H1 (cell line): ENCODE data around the gene SNX2. TPM values are rescaled to one million over a fixed set of nuclear protein-coding genes. Genes with fewer than 3 reads are reported as not detected.

Experiments
- CTCF ChIA-PET: fragments of 300-600 bp; sonication (Branson Sonifier 250); formaldehyde crosslinking; loops from one replicate; lab custom pipeline; 2021; ENCODE audit not compliant: partially characterized antibody; lab: Charles Lee
- POLR2A ChIA-PET: fragments of 300-600 bp; sonication (Branson Sonifier 250); formaldehyde crosslinking; loops from one replicate; lab custom pipeline; 2021; ENCODE audit warnings: inconsistent platforms; ENCODE audit not compliant: partially characterized antibody; lab: Charles Lee
- DNase-seq, 2 experiments: peaks; one replicate each; pipeline versions ENCODE4 v3.0.0 to v3.0.0-alpha.2; 2010 to 2022; ENCODE audit warnings: low spot score in 2 of 2, low read depth in 1 of 2, mixed read lengths in 1 of 2
- FAIRE-seq: peaks from 2 replicates; lab custom pipeline; 2011; peaks lifted over from hg19 to GRCh38; lab: Jason Lieb, UNC
- H2AFZ ChIP-seq: 2 replicates; pipeline ENCODE4 v1.8.1; 2012; ENCODE audit warnings: low read length, inconsistent platforms
- H2AK5ac ChIP-seq: 2 replicates; pipeline ENCODE4 v1.6.1; 2013; ENCODE audit warnings: low read depth, low read length
- H2BK120ac ChIP-seq: replicated peaks from 2 replicates; pipeline ENCODE3; 2013; ENCODE audit warnings: low read depth, low read length, inconsistent platforms
- H2BK12ac ChIP-seq: 2 replicates; pipeline ENCODE4 v1.6.1; 2013; ENCODE audit warnings: low read depth, low read length
- H2BK15ac ChIP-seq: 2 replicates; pipeline ENCODE4 v1.6.1; 2013; ENCODE audit warnings: low read length
- H2BK20ac ChIP-seq: 2 replicates; pipeline ENCODE4 v1.6.1; 2013; ENCODE audit warnings: low read length
- H2BK5ac ChIP-seq: 2 replicates; pipeline ENCODE4 v1.6.1; 2013; ENCODE audit warnings: low read depth, low read length
- H3K14ac ChIP-seq: 2 replicates; pipeline ENCODE4 v1.6.1; 2013; ENCODE audit warnings: inconsistent platforms; ENCODE audit not compliant: insufficient read length
- H3K18ac ChIP-seq: 2 replicates; pipeline ENCODE4 v1.6.1; 2013; ENCODE audit warnings: low read length; ENCODE audit errors: extremely low read depth
- H3K23ac ChIP-seq: 2 replicates; pipeline ENCODE4 v1.6.1; 2013; ENCODE audit warnings: inconsistent platforms; ENCODE audit not compliant: insufficient read length
- H3K23me2 ChIP-seq: 2 replicates; pipeline ENCODE4 v1.6.1; 2013; ENCODE audit warnings: low read depth, low read length
- H3K27ac ChIP-seq: 2 replicates; pipeline ENCODE4 v1.6.1; 2011; ENCODE audit warnings: low read depth, low read length, inconsistent platforms
- H3K27me3 ChIP-seq, 4 experiments: replicated peaks in 1 of 4; 1 replicate in 1 of 4; 2 replicates in 3 of 4; pipeline versions ENCODE4 v1.6.1 to v1.8.1; 2011 to 2013; ENCODE audit warnings: low read length in 3 of 4, mild to moderate bottlenecking in 3 of 4, inconsistent platforms in 2 of 4, mixed read lengths in 2 of 4, moderate library complexity in 1 of 4; ENCODE audit not compliant: control insufficient read depth in 3 of 4, insufficient read depth in 3 of 4; ENCODE audit errors: extremely low read depth in 1 of 4
- H3K36me3 ChIP-seq, 4 experiments: 2 replicates each; pipeline versions ENCODE4 v1.6.1 to v1.8.1; 2011 to 2013; ENCODE audit warnings: mild to moderate bottlenecking in 4 of 4, low read length in 3 of 4, moderate library complexity in 2 of 4, control low read depth in 1 of 4, inconsistent platforms in 1 of 4; ENCODE audit not compliant: insufficient read depth in 4 of 4, control insufficient read depth in 2 of 4
- H3K4ac ChIP-seq: replicated peaks from 2 replicates; pipeline ENCODE3; 2013; ENCODE audit warnings: low read length, low read depth, mixed read lengths, inconsistent platforms; ENCODE audit not compliant: insufficient read length
- H3K4me1 ChIP-seq, 4 experiments: replicated peaks in 1 of 4; 1 replicate in 1 of 4; 2 replicates in 3 of 4; pipeline versions ENCODE4 v1.6.1 to v1.8.1; 2011 to 2013; ENCODE audit warnings: low read length in 3 of 4, inconsistent platforms in 2 of 4, mixed read lengths in 1 of 4; ENCODE audit not compliant: insufficient read depth in 4 of 4, control insufficient read depth in 3 of 4
- H3K4me2 ChIP-seq, 2 experiments: 2 replicates each; pipeline versions ENCODE4 v1.6.1 to v1.8.1; 2011 to 2013; ENCODE audit warnings: low read depth in 2 of 2, low read length in 2 of 2, control low read depth in 1 of 2, inconsistent platforms in 1 of 2, mild to moderate bottlenecking in 1 of 2; ENCODE audit not compliant: insufficient read depth in 1 of 2
- H3K4me3 ChIP-seq, 4 experiments: fragments of 200-600, 300-600 bp in 1 of 4; sonication (generic), shearing (Covaris generic), sonication (Bioruptor Twin) in 1 of 4; 2 replicates each; pipeline versions ENCODE4 v1.5.1 to v1.8.1; 2011 to 2016; ENCODE audit warnings: low read length in 4 of 4, low read depth in 3 of 4, control low read depth in 2 of 4, inconsistent platforms in 2 of 4, mild to moderate bottlenecking in 2 of 4, mixed read lengths in 1 of 4, moderate library complexity in 1 of 4; ENCODE audit not compliant: insufficient read depth in 2 of 4; ENCODE audit errors: extremely low read depth in 1 of 4
- H3K56ac ChIP-seq: replicated peaks from 2 replicates; pipeline ENCODE3; 2013; ENCODE audit warnings: low read depth, mild to moderate bottlenecking, mixed read lengths, low read length, inconsistent platforms; ENCODE audit not compliant: insufficient read length
- H3K79me1 ChIP-seq: 2 replicates; pipeline ENCODE4 v1.6.1; 2013; ENCODE audit warnings: low read depth, low read length, control low read depth
- H3K79me2 ChIP-seq, 2 experiments: 2 replicates each; pipeline versions ENCODE4 v1.6.1 to v1.8.1; 2012 to 2013; ENCODE audit warnings: low read length in 2 of 2, mild to moderate bottlenecking in 2 of 2, inconsistent platforms in 1 of 2; ENCODE audit not compliant: insufficient read depth in 2 of 2, control insufficient read depth in 1 of 2
- H3K9ac ChIP-seq, 4 experiments: replicated peaks in 1 of 4; 1 replicate in 1 of 4; 2 replicates in 3 of 4; pipeline versions ENCODE4 v1.6.1 to v1.8.1; 2011 to 2013; ENCODE audit warnings: low read depth in 3 of 4, low read length in 3 of 4, control low read depth in 2 of 4, mild to moderate bottlenecking in 2 of 4, moderate library complexity in 2 of 4, inconsistent platforms in 1 of 4; ENCODE audit errors: extremely low read depth in 1 of 4
- H3K9me3 ChIP-seq, 2 experiments: 2 replicates each; pipeline versions ENCODE4 v1.6.1 to v1.8.1; 2012 to 2013; ENCODE audit warnings: mild to moderate bottlenecking in 2 of 2, moderate library complexity in 2 of 2, control low read depth in 1 of 2, inconsistent platforms in 1 of 2, low read depth in 1 of 2, low read length in 1 of 2, mixed read lengths in 1 of 2; ENCODE audit not compliant: insufficient read depth in 2 of 2
- H4K20me1 ChIP-seq, 2 experiments: replicated peaks in 1 of 2; 2 replicates each; pipeline versions ENCODE3 to v1.8.1; 2011 to 2013; ENCODE audit warnings: inconsistent platforms in 2 of 2, low read length in 2 of 2, mild to moderate bottlenecking in 1 of 2; ENCODE audit not compliant: insufficient read depth in 2 of 2, control insufficient read depth in 1 of 2
- H4K5ac ChIP-seq: 2 replicates; pipeline ENCODE4 v1.6.1; 2013; ENCODE audit warnings: low read length, low read depth, mixed read lengths, inconsistent platforms; ENCODE audit not compliant: insufficient read length
- H4K8ac ChIP-seq: 2 replicates; pipeline ENCODE4 v1.8.0; 2013; ENCODE audit warnings: mild to moderate bottlenecking, moderate library complexity, low read length, inconsistent platforms; ENCODE audit not compliant: insufficient read depth; ENCODE audit errors: extremely low read depth
- H4K91ac ChIP-seq: replicated peaks from 2 replicates; pipeline ENCODE3; 2013; ENCODE audit warnings: low read length, mixed read lengths, inconsistent platforms; ENCODE audit not compliant: insufficient read length
- SIN3A ChIP-seq, 2 experiments: IDR thresholded peaks in 1 of 2; conservative IDR thresholded peaks in 1 of 2; 2 replicates each; pipeline ENCODE4 v1.6.1; 2011 to 2012; ENCODE audit warnings: low read length in 2 of 2, improper control_type of control experiment in 1 of 2, low read depth in 1 of 2, mild to moderate bottlenecking in 1 of 2
- WGBS, 2 experiments: shearing (Covaris generic) in 1 of 2; methylation state at CpG; one replicate each; pipeline versions ENCODE4 v1.1.6 to v1.1.7; 2013 to 2015; ENCODE audit warnings: low lambda C conversion rate in 2 of 2, mixed read lengths in 2 of 2, inconsistent platforms in 1 of 2, low coverage in 1 of 2, missing lambda C conversion rate in 1 of 2; ENCODE audit not compliant: insufficient replicate concordance in 2 of 2, insufficient coverage in 1 of 2, insufficient read length in 1 of 2; ENCODE audit errors: extremely low coverage in 1 of 2, missing lambda C conversion rate in 1 of 2; 5-methylcytosine and 5-hydroxymethylcytosine counted together
- polyA plus RNA-seq, 7 experiments: library from polyadenylated mRNA; depleted of rRNA in 3 of 7; stranded (reverse) in 5 of 7; unstranded in 2 of 7; fragments of >200 nt in 5 of 7; fragments of 200-250 nt in 2 of 7; gene quantifications; 1 replicate in 5 of 7; 2 replicates in 1 of 7; 4 replicates in 1 of 7; pipeline versions ENCODE4 v1.2.1 to v1.2.3, GENCODE V29; 2011 to 2013; ENCODE audit warnings: missing spikeins in 2 of 7, mixed read lengths in 2 of 7
- total RNA-seq: library from RNA; stranded (reverse); fragmentation: NEBNext Ultra II Directional; extraction: Animal tissue kit (Norgen Biotek cat#: 25700); gene quantifications from 2 replicates; pipeline ENCODE4 v1.2.1, GENCODE V29; 2021
- TF ChIP-seq, protein P1 (sequence below): IDR thresholded peaks from 2 replicates; pipeline ENCODE4 v1.6.1; 2011; ENCODE audit warnings: low read depth, mild to moderate bottlenecking, low read length; ENCODE audit not compliant: insufficient read depth

Gene SNX2
- total and polyA plus RNA-seq, 2 of the 8 experiments (the other 6 are each of a cell fraction or from before 2014, with no cell fraction given) = 51.0 to 61.2 TPM

GRCh38 chr5:122871661-122872060 is 96.8 kb downstream of the SNX2 start:
- H2AFZ ChIP-seq = no peak overlapping the region
- H4K8ac ChIP-seq = no peak overlapping the region
- no peak overlapping the region for H3K27ac ChIP-seq
- no peaks in the 10 kb centered on the region for H3K27me3 ChIP-seq
- no peak overlapping the region for H3K23ac ChIP-seq
- no peaks in the 10 kb centered on the region for H3K9me3 ChIP-seq
- H2BK120ac ChIP-seq = no peak overlapping the region
- no peak overlapping the region for H4K5ac ChIP-seq
- no peak overlapping the region for H3K4me2 ChIP-seq
- no peaks in the 10 kb centered on the region for H3K79me1 ChIP-seq
- H3K4ac ChIP-seq = no peak overlapping the region
- H3K18ac ChIP-seq = no peak overlapping the region
- no peak overlapping the region for H2BK5ac ChIP-seq
- H2BK20ac ChIP-seq = no peak overlapping the region
- H2BK12ac ChIP-seq = no peak overlapping the region
- no peaks in the 10 kb centered on the region for H4K20me1 ChIP-seq
- ChIA-PET CTCF (interaction anchor here (0.7 to 2.4 kb wide), 5 partner anchors 8 to 168 kb away, joined by 3 to 7 read pairs (median 5); no protein-coding TSS in a partner anchor), POLR2A (interaction anchor here (0.6 to 1.4 kb wide), 2 partner anchors 24 to 43 kb away, joined by 3 read pairs; no protein-coding TSS in a partner anchor)
- peaks cover 0 to 4% (median 2%) of the 10 kb centered on the region in 4 experiments; a peak in 2 of 7 replicates for H3K4me1 ChIP-seq
- H3K36me3 ChIP-seq = no peaks in the 10 kb centered on the region; a peak in 1 of 8 replicates
- H3K56ac ChIP-seq = no peak overlapping the region
- no peak overlapping the region for H4K91ac ChIP-seq
- DNase-seq = no peak
- no peak overlapping the region for H3K4me3 ChIP-seq
- no peaks in the 10 kb centered on the region for H3K79me2 ChIP-seq
- no peak overlapping the region for H3K9ac ChIP-seq
- no peak for FAIRE-seq
- TF ChIP-seq, protein P1, sequence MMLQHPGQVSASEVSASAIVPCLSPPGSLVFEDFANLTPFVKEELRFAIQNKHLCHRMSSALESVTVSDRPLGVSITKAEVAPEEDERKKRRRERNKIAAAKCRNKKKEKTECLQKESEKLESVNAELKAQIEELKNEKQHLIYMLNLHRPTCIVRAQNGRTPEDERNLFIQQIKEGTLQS = no peak
- no peak for TF ChIP-seq SIN3A (conservative IDR thresholded peaks at IDR 0.05 in 1 of 2, IDR thresholded peaks at IDR 0.05 in 1 of 2; ENCODE audit: low read depth in 1 of 2, low read length in 2 of 2)
- TF ChIP-seq, all 59 proteins: peak for 0
- Histone ChIP-seq H3K23me2 (no peaks in the 10 kb centered on the region), H3K14ac (no peak overlapping the region), H2AK5ac (no peak overlapping the region), H2BK15ac (no peak overlapping the region)
- 96% methylated on average over 8 of the region's 8 CpGs; no CpG with 5 or more reads in 1 of the 2 experiments for WGBS, 2 experiments
